T-cell (primary cell): ENCODE results near the gene SCO2. TPM values are rescaled to one million over a fixed set of nuclear protein-coding genes. Genes with fewer than 3 reads are reported as not detected.

Source experiments
- ATAC-seq, 4 experiments: fragments of 200-7000 bp in 3 of 4; fragments of 150-1000 bp in 1 of 4; cut with Tn5 transposase; replicated peaks in 1 of 4; 1 replicate in 3 of 4; 2 replicates in 1 of 4; pipeline ENCODE4 v1.10.0; 2021; ENCODE audit warnings: moderate library complexity in 3 of 4, mild to moderate bottlenecking in 2 of 4, moderate number of reproducible peaks in 1 of 4
- CTCF ChIA-PET, 2 donors: fragments of 300-600 bp; sonication (Branson Sonifier 250); formaldehyde crosslinking; loops; one replicate each; lab custom pipeline; 2022; ENCODE audit warnings: antibody characterized with exemption in 2 of 2; lab: Charles Lee
- POLR2A ChIA-PET, 2 donors: fragments of 300-600 bp; sonication (Branson Sonifier 250); formaldehyde crosslinking; loops; one replicate each; lab custom pipeline; 2022; ENCODE audit warnings: antibody characterized with exemption in 2 of 2; lab: Charles Lee
- DNase-seq, 35 experiments: peaks; one replicate each; pipeline versions ENCODE4 v3.0.0 to v3.0.0-alpha.2; 2013 to 2023
- H3K27ac ChIP-seq: one replicate; pipeline ENCODE4 v1.5.1; 2013; ENCODE audit warnings: low read length
- H3K27me3 ChIP-seq, 2 experiments: replicated peaks in 1 of 2; 1 replicate in 1 of 2; 2 replicates in 1 of 2; pipeline versions ENCODE4 v1.6.1 to v1.7.0; 2013; ENCODE audit warnings: low read length in 1 of 2, mixed read lengths in 1 of 2; ENCODE audit not compliant: control insufficient read depth in 2 of 2, insufficient read depth in 2 of 2; ENCODE audit errors: extremely low read depth in 1 of 2
- H3K36me3 ChIP-seq, 2 donors: 1 replicate in 1 of 2; 2 replicates in 1 of 2; pipeline versions ENCODE4 v1.6.1 to v1.7.0; 2013; ENCODE audit warnings: low read length in 1 of 2; ENCODE audit not compliant: control insufficient read depth in 2 of 2, insufficient read depth in 1 of 2; ENCODE audit errors: extremely low read depth in 1 of 2
- H3K4me1 ChIP-seq, 2 experiments: 1 replicate in 1 of 2; 2 replicates in 1 of 2; pipeline versions ENCODE4 v1.6.1 to v1.7.0; 2013; ENCODE audit warnings: low read length in 2 of 2, mixed read lengths in 1 of 2; ENCODE audit not compliant: insufficient read depth in 2 of 2, control insufficient read depth in 1 of 2; ENCODE audit errors: extremely low read depth in 1 of 2
- H3K4me3 ChIP-seq, 2 donors: 1 replicate in 1 of 2; 2 replicates in 1 of 2; pipeline versions ENCODE4 v1.5.1 to v1.7.0; 2013; ENCODE audit warnings: mild to moderate bottlenecking in 2 of 2, low read length in 1 of 2, moderate library complexity in 1 of 2; ENCODE audit not compliant: control insufficient read depth in 1 of 2; ENCODE audit errors: extremely low read depth in 1 of 2
- H3K9me3 ChIP-seq: 2 replicates; pipeline ENCODE4 v1.7.0; 2013
- H3K27ac Mint-ChIP-seq, 2 donors: one replicate each; pipeline ENCODE4 v1.8.0; 2020 to 2021; ENCODE audit warnings: mild to moderate bottlenecking in 2 of 2, mixed read lengths in 2 of 2
- H3K27me3 Mint-ChIP-seq, 2 donors: one replicate each; pipeline ENCODE4 v1.8.0; 2021 to 2022; ENCODE audit warnings: mixed read lengths in 2 of 2
- H3K36me3 Mint-ChIP-seq: one replicate; pipeline ENCODE4 v1.8.0; 2021; ENCODE audit warnings: mixed read lengths
- H3K4me1 Mint-ChIP-seq, 3 donors: one replicate each; pipeline ENCODE4 v1.8.0; 2020 to 2022; ENCODE audit warnings: mixed read lengths in 3 of 3, mild to moderate bottlenecking in 1 of 3
- H3K4me3 Mint-ChIP-seq, 3 donors: one replicate each; pipeline ENCODE4 v1.8.0; 2020 to 2022; ENCODE audit warnings: mild to moderate bottlenecking in 3 of 3, mixed read lengths in 3 of 3, moderate library complexity in 3 of 3
- H3K9me3 Mint-ChIP-seq, 3 donors: one replicate each; pipeline ENCODE4 v1.8.0; 2020 to 2022; ENCODE audit warnings: mixed read lengths in 3 of 3
- WGBS: methylation state at CpG from one replicate; pipeline ENCODE4 v1.1.5; 2013; ENCODE audit warnings: missing lambda C conversion rate; ENCODE audit not compliant: insufficient coverage; 5-methylcytosine and 5-hydroxymethylcytosine counted together
- total RNA-seq, 35 experiments: library from RNA in 6 of 35; stranded (reverse) in 6 of 35; fragments of 120-200 nt in 1 of 35; gene quantifications; one replicate each; pipeline versions ENCODE4 v1.2.1 to v1.2.4 and lab custom pipeline; 2013 to 2026

SCO2 gene
- total RNA-seq, 5 donors from 2014 or later (not counting 1 experiment from before 2014, with no cell fraction given) = 3.3 to 5.6 (median 4.0) TPM

GRCh38 chr22:50563413-50564160, 38.2 kb upstream of the SCO2 start:
- Histone ChIP-seq H3K27me3 (peaks cover 0 to 3% of the 10 kb centered on the region in 2 experiments), H3K36me3 (peaks cover 2 to 3% of the 10 kb centered on the region in 2 donors), H3K4me1 (peaks cover 0 to 17% of the 10 kb centered on the region in 2 experiments), H3K27ac (no peak overlapping the region), H3K4me3 (peak overlapping the region; percentile 81 to 83), H3K9me3 (no peaks in the 10 kb centered on the region)
- ChIA-PET CTCF (interaction anchor here in 1 of 2 donors (0.6 to 2.3 kb wide), 9 partner anchors 16 to 66 kb away, joined by 3 to 15 read pairs (median 5); partner anchors contain the start of genes LMF2 and SCO2), POLR2A (interaction anchor here in 1 of 2 donors (0.5 to 1.2 kb wide), 4 partner anchors 38 to 236 kb away, joined by 3 to 7 read pairs (median 4); partner anchors contain the start of gene NCAPH2)
- Mint-ChIP-seq H3K27me3 (no peaks in the 10 kb centered on the region), H3K9me3 (no peaks in the 10 kb centered on the region), H3K4me3 (peak overlapping the region; percentile 90 to 93 (median 90)), H3K36me3 (peaks cover 2% of the 10 kb centered on the region), H3K4me1 (peaks cover 17 to 20% (median 17%) of the 10 kb centered on the region in 3 donors), H3K27ac (peak overlapping the region; percentile 88 to 89)
- peak in 2 of 4 experiments; percentile 1 to 2 for ATAC-seq
- WGBS = 23% methylated on average over 5 of the region's 17 CpGs
- DNase-seq = no peak

DNA sequence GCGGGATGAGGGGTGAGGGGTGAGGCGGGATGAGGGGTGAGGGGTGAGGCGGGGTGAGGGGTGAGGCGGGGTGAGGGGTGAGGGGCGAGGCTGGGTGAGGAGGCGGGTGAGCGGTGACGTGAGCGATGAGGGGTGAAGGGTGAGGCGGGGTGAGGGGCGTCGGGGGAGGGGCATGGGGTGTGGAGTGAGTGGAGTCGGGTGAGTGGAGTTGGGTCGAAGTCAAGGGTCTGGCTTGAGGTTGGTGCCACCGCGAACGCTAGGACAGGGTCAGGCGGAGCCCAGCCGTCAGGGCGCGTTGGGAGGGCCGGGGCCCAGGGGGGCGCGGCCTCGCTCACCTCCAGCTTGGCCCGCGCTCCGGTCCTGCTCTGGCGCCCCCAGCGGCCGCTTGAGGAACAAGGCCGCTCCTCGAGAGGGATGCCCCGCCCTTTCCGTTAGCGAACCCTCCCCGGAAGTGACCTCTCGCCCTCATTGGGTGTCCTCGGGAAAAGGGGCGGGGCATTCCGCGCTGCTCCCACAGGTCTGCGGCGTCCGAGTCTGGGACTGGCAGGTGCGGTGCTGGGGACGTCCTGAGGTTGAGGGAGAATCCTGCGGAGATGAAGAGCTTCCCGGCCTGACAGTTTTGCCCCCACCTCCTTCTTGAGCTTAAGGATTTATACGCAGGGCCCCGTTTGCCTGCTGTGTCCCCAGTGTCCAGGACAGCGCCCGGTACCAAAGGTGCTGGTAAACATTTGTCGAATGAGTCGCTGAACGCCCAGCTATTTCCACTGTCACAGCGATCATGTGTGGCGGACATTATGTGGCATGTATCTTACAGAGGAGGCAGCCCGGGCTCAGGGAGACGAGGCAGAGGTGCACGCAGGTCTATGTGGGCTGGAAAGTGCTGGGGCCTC, 37.4 kb upstream of the SCO2 start, which contains the start of gene SYCE3:
Gene SYCE3, minus strand, starts transcription at position 397 of the 890 bp plus-strand sequence. CDS start 6,514 bp downstream, outside the sequence.
- H3K4me3 Mint-ChIP-seq = peak within 1 kb of the TSS; percentile 90 to 93 (median 90)

DNA sequence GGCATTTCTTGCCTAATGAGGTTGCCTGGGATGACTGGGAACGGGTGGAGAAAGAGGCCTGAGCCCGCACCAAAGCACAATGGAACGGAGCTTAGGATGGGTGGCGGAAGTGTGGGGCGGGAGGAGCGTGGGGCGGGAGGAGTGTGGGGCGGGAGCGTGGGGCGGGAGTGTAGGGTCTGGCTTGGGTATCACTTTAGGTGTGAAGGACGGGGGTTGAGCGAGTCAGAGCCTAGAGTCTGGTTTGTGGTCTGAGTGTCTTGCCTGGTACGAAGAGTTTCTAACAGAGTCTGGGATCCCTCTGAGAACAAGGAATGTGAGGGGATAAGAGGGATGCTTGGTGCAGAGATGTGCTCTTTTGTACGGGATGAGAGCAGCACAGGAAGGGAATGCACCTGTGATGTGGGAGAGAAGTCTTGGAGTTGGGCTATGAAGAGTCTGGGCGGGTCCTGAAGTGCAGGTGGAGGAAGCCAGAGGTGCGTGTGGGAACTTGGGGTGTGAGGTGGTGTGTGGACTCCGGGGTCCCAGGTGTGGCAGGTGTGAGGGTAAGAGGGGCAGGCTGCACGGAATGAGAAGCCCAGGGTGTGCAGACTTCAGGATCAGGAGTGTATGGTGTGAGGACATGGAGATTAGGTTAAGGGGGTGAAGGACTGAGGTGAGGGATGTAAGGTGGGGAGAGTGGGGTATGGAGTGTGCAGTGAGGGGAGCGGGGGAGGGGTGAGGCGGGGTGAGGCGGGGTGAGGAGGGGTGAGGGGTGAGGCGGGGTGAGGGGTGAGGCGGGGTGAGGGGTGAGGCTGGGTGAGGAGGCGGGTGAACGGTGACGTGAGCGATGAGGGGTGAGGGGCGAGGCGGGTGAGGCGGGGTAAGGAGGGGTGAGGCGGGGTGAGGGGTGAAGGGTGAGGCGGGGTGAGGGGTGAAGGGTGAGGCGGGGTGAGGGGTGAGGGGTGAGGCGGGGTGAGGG, 36.3 kb upstream of the SCO2 start:
- 71% methylated on average over 14 of the region's 34 CpGs for WGBS
- no peaks in the 10 kb centered on the region for H3K9me3 ChIP-seq
- no peak overlapping the region for H3K4me3 ChIP-seq
- POLR2A ChIA-PET = interaction anchor here in 1 of 2 donors (0.6 kb wide), 1 partner anchor 736 kb away, joined by 4 read pairs; no protein-coding TSS in a partner anchor
- peaks cover 0 to 5% of the 10 kb centered on the region in 2 experiments for H3K27me3 ChIP-seq
- H3K27ac Mint-ChIP-seq = peak overlapping the region; percentile 71 to 84
- DNase-seq (peak in 4 of 35 experiments; percentile 31 to 49 (median 37)), ATAC-seq (no peak)
- peaks cover 17 to 20% (median 17%) of the 10 kb centered on the region in 3 donors for H3K4me1 Mint-ChIP-seq
- CTCF ChIA-PET = no interaction called here
- no peaks in the 10 kb centered on the region for H3K36me3 ChIP-seq
- peaks cover 0 to 17% of the 10 kb centered on the region in 2 experiments for H3K4me1 ChIP-seq
- peak overlapping the region in 2 of 3 donors; percentile 64 to 69 for H3K4me3 Mint-ChIP-seq
- H3K36me3 Mint-ChIP-seq = no peaks in the 10 kb centered on the region
- H3K27ac ChIP-seq = no peak overlapping the region
- no peaks in the 10 kb centered on the region for H3K9me3 Mint-ChIP-seq
- no peaks in the 10 kb centered on the region for H3K27me3 Mint-ChIP-seq

More for the DNA sequence above, 37.4 kb upstream of the SCO2 start, which contains the start of gene SYCE3:
- Mint-ChIP-seq H3K36me3 (no peaks in the 10 kb centered on the region), H3K27ac (peak within 1 kb of the TSS; percentile 88 to 89), H3K9me3 (no peaks in the 10 kb centered on the region), H3K4me1 (peaks cover 17 to 20% (median 17%) of the 10 kb centered on the region in 3 donors), H3K27me3 (no peaks in the 10 kb centered on the region)
- peak within 1 kb of the TSS; percentile 52 for H3K27ac ChIP-seq
- peaks cover 0 to 17% of the 10 kb centered on the region in 2 experiments for H3K4me1 ChIP-seq
- WGBS = 2% methylated on average over 50 of the region's 61 CpGs
- ATAC-seq = peak; percentile 93 to 98 (median 95)
- POLR2A ChIA-PET = interaction anchor here in 1 of 2 donors (0.5 to 1.2 kb wide), 4 partner anchors 14 to 57 kb away, joined by 4 to 7 read pairs (median 4); partner anchors contain the start of gene NCAPH2
- peak; percentile 89 to 98 (median 96) for DNase-seq
- H3K36me3 ChIP-seq = no peaks in the 10 kb centered on the region
- peaks cover 0 to 5% of the 10 kb centered on the region in 2 experiments for H3K27me3 ChIP-seq
- CTCF ChIA-PET = interaction anchor here in 1 of 2 donors (0.5 to 2.3 kb wide), 10 partner anchors 15 to 229 kb away, joined by 3 to 15 read pairs (median 4); partner anchors contain the start of genes LMF2 and SCO2
- H3K9me3 ChIP-seq = no peaks in the 10 kb centered on the region
- peak within 1 kb of the TSS; percentile 81 to 83 for H3K4me3 ChIP-seq

GRCh38 chr22:50560034-50560433, 34.6 kb upstream of the SCO2 start:
- H3K4me3 ChIP-seq = no peak overlapping the region
- no peaks in the 10 kb centered on the region for H3K9me3 ChIP-seq
- DNase-seq (no peak), ATAC-seq (no peak)
- POLR2A ChIA-PET = interaction anchor here in 1 of 2 donors (0.7 kb wide), 1 partner anchor 20 kb away, joined by 3 read pairs; no protein-coding TSS in a partner anchor
- H3K27ac Mint-ChIP-seq = no peak overlapping the region
- no peak overlapping the region for H3K4me3 Mint-ChIP-seq
- peaks cover 0 to 17% of the 10 kb centered on the region in 2 experiments for H3K4me1 ChIP-seq
- peaks cover 0 to 3% of the 10 kb centered on the region in 2 experiments for H3K27me3 ChIP-seq
- H3K27me3 Mint-ChIP-seq = no peaks in the 10 kb centered on the region
- CTCF ChIA-PET = interaction anchor here in 1 of 2 donors (1.4 kb wide), 1 partner anchor 9 kb away, joined by 3 read pairs; no protein-coding TSS in a partner anchor
- H3K36me3 ChIP-seq = no peaks in the 10 kb centered on the region
- H3K27ac ChIP-seq = no peak overlapping the region
- H3K4me1 Mint-ChIP-seq = peaks cover 17 to 20% (median 17%) of the 10 kb centered on the region in 3 donors
- WGBS = 79% methylated on average over 2 of the region's 3 CpGs
- H3K36me3 Mint-ChIP-seq = no peaks in the 10 kb centered on the region
- no peaks in the 10 kb centered on the region for H3K9me3 Mint-ChIP-seq

DNA sequence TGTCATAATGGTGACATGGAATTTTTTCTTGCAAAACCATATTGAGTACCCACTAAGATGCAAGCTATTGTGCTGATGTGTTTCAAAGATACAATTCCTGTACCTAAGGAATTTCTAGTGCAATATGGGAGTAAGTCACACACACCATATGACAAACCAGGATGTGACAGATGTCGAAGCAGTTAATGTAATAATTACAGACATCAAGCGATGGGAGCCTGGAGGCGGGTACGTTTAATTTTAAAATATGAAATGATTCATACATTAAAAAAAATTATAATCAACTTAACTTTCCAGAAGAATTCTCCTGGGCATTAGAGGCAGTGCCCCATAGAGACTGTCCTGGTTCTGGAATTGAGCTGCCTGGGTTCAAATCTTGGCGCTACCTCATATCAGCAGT, 31.3 kb upstream of the SCO2 start:
- no peaks in the 10 kb centered on the region for H3K27me3 Mint-ChIP-seq
- H3K4me1 Mint-ChIP-seq = peaks cover 4 to 6% (median 5%) of the 10 kb centered on the region in 3 donors
- H3K36me3 ChIP-seq = no peaks in the 10 kb centered on the region
- CTCF ChIA-PET = interaction anchor here in 1 of 2 donors (0.6 kb wide), 2 partner anchors 139 to 181 kb away, joined by 3 read pairs; no protein-coding TSS in a partner anchor
- H3K27ac Mint-ChIP-seq = no peak overlapping the region
- POLR2A ChIA-PET = no interaction called here
- H3K4me1 ChIP-seq = peaks cover 0 to 3% of the 10 kb centered on the region in 2 experiments
- H3K27ac ChIP-seq = no peak overlapping the region
- no peak overlapping the region for H3K4me3 Mint-ChIP-seq
- H3K9me3 ChIP-seq = no peaks in the 10 kb centered on the region
- H3K27me3 ChIP-seq = peaks cover 0 to 3% of the 10 kb centered on the region in 2 experiments
- no CpG with 5 or more reads among the region's 5 CpGs for WGBS
- no peaks in the 10 kb centered on the region for H3K36me3 Mint-ChIP-seq
- H3K4me3 ChIP-seq = no peak overlapping the region
- DNase-seq (no peak), ATAC-seq (no peak)
- H3K9me3 Mint-ChIP-seq = no peaks in the 10 kb centered on the region
